ENCODE measurements around the gene CSRP3.

DNA sequence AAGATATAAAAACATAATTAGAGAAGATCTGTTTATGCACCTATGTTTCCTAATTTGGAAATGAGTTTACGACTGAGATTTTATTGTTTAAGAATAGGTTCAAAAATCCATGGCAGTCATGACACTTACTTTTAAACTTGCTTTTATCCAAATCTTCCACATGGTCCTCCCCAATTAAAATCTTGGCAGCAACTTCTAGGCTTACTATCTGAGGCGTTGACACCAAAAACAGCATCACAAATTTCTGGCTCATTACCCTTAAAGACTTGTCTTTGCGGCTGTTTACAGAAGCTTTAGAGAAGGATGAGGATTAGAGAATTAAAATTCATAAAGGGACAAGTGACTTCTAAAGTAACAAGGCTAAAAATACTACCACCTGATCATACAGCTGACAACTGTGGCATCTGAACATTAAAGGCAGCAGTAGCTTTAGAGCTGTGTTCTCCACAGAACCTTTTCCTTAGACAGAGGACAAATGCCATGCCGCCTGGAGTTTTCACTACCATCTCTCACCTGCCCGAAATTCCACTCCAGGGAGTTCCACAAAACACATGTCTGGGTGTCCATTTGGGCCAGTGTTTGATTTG, 32.5 kb upstream of the CSRP3 start:
- no peak for TF ChIP-seq SUZ12 (IDR thresholded peaks at IDR 0.05; ENCODE audit: extremely low read depth, insufficient read depth, insufficient read length)
- no peak for TF ChIP-seq YY1 (IDR thresholded peaks at IDR 0.05; ENCODE audit: insufficient read depth, insufficient read length)
